GM12891 (cell line): Measurements from ENCODE around the gene FOXL3.

Experiments used
- DNase-seq: peaks from one replicate; pipeline ENCODE4 v3.0.0; 2011; ENCODE audit warnings: low spot score; ENCODE audit not compliant: insufficient read length
- FAIRE-seq: peaks from 2 replicates; lab custom pipeline; 2011; peaks lifted over from hg19 to GRCh38; lab: Jason Lieb, UNC
- PAX5 ChIP-seq: IDR thresholded peaks from 2 replicates; pipeline ENCODE4 v1.6.1; 2011; ENCODE audit warnings: low read length, moderate library complexity, mild to moderate bottlenecking; ENCODE audit not compliant: insufficient read depth, severe bottlenecking
- POLR2A ChIP-seq: IDR thresholded peaks from 2 replicates; pipeline ENCODE4 v1.6.1; 2011; ENCODE audit warnings: low read depth, low read length, control low read depth
- POLR2AphosphoS5 ChIP-seq: IDR thresholded peaks from 2 replicates; pipeline ENCODE4 v1.6.1; 2011; ENCODE audit warnings: low read depth, low read length, control low read depth
- POU2F2 ChIP-seq: IDR thresholded peaks from 2 replicates; pipeline ENCODE4 v1.6.1; 2011; ENCODE audit warnings: low read depth, mild to moderate bottlenecking, control low read depth, low read length, moderate library complexity
- SPI1 ChIP-seq: IDR thresholded peaks from 2 replicates; pipeline ENCODE4 v1.6.1; 2011; ENCODE audit warnings: low read depth, low read length, control low read depth
- TAF1 ChIP-seq: IDR thresholded peaks from 2 replicates; pipeline ENCODE4 v1.6.1; 2011; ENCODE audit warnings: low read depth, low read length, control low read depth

The FOXL3 gene

DNA sequence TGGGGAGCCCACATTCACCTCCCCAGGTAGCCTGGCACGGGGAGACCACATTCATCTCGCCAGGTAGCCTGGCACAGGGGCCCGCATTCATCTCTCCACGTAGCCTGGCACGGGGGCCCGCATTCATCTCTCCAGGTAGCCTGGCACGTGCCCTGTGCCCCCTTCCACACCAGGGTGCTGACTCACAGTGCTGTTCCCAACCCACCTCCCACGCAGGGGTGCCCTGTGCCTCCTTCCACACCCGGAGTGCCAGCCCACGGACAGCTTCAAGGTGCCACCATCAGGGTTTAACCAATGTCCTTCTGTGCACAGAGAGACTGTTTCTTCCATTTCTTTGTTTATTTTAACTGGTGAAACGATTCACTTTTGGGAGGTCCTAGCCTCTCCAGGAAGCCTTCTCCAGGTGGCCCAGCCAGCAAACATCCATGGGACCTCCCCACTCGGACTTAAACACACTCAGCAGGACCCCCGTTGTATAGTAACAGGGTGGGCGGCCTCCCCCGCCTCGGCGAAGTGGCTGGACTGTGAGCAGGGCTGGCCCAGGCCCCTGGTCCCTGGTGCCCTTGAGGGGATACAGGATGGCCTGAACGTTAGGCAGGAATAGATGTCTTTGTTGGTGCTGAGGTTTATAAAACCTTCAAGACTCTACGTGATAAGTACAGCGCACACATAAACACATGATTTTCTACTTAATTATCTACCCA, 41.1 kb upstream of the FOXL3 start:
- FAIRE-seq (no peak), DNase-seq (no peak)
- TF ChIP-seq POLR2A (no peak), POLR2AphosphoS5 (no peak), PAX5 (no peak), SPI1 (no peak), TAF1 (no peak), POU2F2 (no peak)

DNA sequence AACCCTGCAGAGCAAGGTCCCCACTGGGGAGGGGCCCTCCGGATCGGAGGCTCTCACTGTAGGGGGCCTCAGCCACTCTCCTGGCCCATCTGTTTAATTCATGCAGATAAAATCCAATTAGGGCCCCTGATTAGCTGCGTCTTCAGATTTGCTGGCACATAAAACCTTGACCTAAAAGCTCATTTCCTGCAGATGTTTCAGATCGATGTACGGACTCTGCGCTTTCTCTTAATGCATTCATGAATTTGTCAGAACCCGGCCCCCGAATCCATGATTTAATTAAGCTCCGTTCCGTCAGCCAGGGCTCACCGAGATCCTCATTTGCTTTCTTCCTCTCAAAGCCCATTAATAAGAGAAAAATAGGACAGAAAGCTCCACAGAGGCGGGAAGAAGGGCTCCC, 40.0 kb upstream of the FOXL3 start:
- DNase-seq (no peak), FAIRE-seq (no peak)
- TF ChIP-seq SPI1 (no peak), TAF1 (no peak), POLR2AphosphoS5 (no peak), POLR2A (no peak)

DNA sequence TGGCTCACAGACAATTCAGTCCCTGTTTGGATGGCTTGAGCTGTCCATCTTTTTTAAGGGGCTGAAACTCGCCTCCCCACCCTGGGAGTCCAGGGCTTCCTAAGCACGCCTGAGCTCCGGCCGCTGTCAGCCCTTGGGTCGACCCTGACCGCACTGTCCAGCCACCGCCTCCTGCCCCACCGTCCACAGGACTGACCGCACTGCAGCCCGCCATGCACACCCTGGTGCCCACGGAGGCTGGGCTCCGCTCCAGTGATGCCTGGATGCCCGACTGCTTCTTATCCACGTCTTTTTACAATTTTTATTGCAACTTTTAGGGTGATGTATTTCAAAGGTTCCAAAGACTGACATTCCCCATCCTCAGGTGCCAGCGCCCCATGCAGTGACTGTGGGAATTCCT, 39.4 kb upstream of the FOXL3 start:
- TF ChIP-seq POLR2AphosphoS5 (no peak), PAX5 (no peak), POLR2A (no peak), TAF1 (no peak), SPI1 (no peak), POU2F2 (no peak)
- FAIRE-seq (no peak), DNase-seq (no peak)

DNA sequence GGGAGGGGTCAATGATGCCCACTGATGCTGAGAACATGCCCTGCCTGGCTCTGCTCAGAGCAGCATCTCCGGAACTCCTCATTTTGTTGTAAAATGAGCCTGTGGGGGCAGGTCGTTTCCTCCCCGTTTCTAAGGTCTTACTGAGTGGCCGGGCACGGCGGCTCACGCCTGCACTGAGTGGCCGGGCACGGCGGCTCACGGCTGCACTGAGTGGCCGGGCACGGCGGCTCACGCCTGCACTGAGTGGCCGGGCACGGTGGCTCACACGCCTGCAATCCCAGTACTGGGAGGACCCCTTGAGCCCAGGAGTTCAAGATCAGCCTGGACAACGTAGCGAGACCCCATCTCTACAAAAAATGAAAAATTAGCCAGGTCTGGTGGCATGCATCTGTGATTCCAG, 39.0 kb upstream of the FOXL3 start:
- no peak for FAIRE-seq
- TF ChIP-seq POLR2A (no peak), POU2F2 (no peak), PAX5 (no peak), SPI1 (no peak), POLR2AphosphoS5 (no peak), TAF1 (no peak)
- DNase-seq, result no peak

DNA sequence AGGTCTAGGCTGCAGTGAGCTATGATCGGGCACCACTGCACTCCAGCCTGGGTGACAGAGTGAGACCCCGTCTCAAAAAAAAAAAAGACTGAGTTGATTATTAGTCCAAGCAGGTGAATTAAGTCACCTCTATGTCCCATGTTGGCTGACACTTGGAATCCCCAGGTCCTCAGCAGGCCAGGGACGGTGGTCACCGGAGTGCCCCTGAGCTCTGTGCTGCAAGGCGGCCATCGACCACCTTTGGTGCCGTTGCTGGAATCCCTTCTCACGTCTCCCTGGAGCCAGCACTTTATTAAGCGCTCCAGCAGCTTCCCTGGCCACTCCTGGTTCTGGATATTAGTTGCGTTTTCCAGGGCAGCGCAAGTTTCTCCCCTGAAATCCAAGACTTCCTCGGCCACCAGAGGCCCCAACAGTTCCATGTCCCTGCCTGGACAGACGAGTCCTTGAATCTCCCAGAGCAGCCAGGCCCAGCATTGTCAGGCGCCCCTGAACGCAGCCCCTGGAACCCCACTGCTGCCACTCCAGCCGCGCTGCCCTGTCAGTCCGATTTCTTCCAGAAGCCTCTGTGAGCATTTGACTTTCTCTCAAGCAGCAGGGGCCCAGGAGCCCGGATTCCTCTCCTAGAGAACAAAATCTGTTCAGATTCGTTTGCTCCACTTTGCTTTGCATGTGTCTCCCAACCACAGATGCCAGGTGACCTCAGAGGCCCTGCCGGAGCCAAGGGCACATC, 38.4 kb upstream of the FOXL3 start:
- no peak for FAIRE-seq
- no peak for TF ChIP-seq PAX5
- TF ChIP-seq TAF1, result no peak
- no peak for TF ChIP-seq POLR2AphosphoS5
- TF ChIP-seq SPI1, result no peak
- no peak for TF ChIP-seq POLR2A
- TF ChIP-seq POU2F2, result no peak
- DNase-seq, result no peak

DNA sequence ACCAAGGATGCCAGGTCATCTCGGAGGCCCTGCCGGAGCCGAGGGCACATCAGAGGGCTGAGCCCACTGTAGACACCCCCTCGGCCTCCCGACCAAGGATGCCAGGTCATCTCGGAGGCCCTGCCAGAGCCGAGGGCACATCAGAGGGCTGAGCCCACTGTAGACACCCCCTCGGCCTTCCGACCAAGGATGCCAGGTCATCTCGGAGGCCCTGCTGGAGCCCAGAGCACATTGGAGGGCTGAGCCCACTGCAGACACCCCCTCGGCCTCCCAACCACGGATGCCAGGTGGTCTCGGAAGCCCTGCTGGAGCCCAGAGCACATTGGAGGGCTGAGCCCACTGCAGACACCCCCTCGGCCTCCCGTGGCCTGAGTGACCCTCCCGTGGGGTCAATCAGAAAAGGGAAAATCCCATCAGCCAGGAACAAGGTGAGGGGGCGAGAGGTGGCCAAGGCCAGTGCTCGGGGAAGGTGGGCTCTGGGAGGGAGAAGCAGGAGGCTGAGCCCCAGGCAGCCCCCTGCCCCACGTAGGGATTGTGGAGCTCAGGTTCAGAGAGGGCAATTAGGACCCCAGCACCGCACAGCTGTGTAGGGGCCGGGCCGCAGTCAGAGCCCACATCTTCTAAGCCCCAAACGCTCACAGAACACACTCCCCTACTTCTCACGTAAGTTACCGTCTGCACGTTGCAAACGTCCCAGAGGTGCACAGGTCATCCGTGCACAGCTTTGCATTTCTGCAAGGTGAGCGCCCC, 37.6 kb upstream of the FOXL3 start:
- DNase-seq (no peak), FAIRE-seq (no peak)
- TF ChIP-seq POLR2A, result no peak

DNA sequence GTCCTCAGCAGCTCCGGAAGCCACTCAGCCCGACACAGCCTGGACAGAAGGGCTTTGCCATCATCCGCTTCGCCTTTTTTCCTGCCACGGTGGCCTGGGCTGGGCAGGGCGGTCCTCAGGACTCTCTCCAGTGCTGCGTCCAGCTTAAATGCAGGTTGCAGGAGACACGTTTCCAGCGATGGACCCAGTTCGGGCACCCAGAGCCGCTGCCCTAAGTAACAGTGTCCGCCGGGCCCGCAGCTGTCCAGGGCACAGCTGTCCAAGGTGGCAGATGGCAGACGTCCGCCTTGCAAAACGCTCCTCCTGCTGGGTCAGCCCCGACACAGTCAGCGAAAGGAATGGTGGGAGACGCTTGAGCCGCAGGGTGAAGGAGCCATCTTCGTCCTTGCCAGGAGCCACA, 37.0 kb upstream of the FOXL3 start:
- no peak for TF ChIP-seq TAF1
- no peak for TF ChIP-seq POU2F2
- TF ChIP-seq SPI1, result no peak
- no peak for TF ChIP-seq POLR2A
- TF ChIP-seq PAX5, result no peak
- TF ChIP-seq POLR2AphosphoS5, result no peak
- no peak for FAIRE-seq
- no peak for DNase-seq

DNA sequence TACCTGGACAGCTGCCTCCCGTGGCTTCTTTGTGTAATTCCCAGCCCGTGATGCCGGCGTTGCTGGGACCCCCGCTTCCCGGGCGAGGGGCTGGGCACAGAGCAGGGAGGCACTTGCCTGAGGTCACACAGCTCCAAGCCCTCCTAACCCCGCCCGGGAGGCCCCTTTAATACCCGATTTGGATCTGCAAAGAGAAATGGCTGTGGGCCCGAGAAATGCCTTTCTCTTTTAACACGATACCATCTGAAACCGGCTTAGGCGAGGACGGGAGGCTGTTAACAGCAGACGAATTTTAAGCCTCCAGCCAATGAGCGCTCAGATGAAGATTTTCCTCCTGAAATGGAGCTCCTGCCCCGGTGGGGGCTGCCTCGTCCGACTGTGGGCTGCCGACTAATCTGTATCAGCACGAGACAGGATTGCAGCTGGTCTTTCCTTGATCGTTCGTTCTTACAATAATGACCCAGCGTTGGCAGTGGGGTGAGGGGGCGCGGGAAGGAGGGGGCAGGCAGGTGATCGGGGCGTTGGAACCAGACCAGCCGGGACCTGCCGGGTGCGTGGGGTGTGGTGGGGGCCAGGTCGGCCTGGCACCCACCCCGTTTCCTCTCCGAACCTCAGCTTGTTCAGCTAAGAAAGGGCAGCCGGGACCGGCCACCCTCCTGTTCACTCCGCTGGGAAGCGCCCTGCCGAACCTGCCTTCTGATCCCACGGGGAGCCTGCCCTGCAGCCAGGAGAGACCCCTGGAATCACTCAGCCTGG, 36.2 kb upstream of the FOXL3 start:
- FAIRE-seq, result no peak

DNA sequence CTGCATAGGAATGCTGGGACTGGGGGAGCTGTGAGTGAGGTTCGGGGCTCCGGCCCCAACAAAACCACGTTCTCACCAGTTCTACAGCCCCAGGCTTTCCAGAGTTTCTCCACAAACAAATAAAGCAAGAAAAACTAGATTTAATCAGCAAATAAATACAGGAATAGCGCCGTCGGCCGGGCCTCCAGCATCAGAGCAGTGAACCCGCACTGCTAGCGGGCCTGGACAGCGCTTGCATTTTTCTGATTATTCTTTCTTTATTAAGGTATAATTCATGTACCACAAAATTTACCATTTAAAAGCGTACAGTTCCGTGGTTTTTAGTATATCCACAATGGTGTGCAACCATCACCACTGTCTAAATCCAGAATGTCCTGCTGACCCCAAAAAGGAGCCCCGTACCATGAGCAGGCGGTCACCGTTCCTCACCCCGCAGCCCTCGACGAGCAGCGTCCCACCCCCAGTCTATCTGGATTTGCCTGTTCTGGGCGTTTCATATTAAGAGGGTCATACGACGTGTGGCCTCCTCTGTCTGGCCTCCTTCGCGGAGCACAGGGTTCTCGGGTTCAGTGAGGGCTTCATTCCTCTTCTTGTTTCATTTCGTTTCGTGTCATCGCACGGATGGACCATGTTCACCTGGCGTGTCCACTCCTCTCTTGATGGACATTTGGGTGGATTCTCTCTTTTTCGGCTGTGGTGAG, 35.5 kb upstream of the FOXL3 start:
- TF ChIP-seq PAX5, result no peak
- TF ChIP-seq POU2F2, result no peak
- no peak for TF ChIP-seq SPI1
- no peak for FAIRE-seq
- no peak for DNase-seq

More for the DNA sequence above, 36.2 kb upstream of the FOXL3 start:
- no peak for DNase-seq
- no peak for TF ChIP-seq TAF1
- TF ChIP-seq SPI1, result no peak
- TF ChIP-seq POU2F2, result no peak
- no peak for TF ChIP-seq PAX5
- TF ChIP-seq POLR2A, result no peak
- TF ChIP-seq POLR2AphosphoS5, result no peak
